HCT116 (cell line): ENCODE data around the gene SERTAD3. TPM values are rescaled to one million over a fixed set of nuclear protein-coding genes. Genes with fewer than 3 reads are reported as not detected.

Experiments used
- ATAC-seq: fragments of 200-7000 bp; cut with Tn5 transposase; 2 replicates; pipeline ENCODE4 v1.9.1; 2020; ENCODE audit warnings: mild to moderate bottlenecking, moderate library complexity
- BruUV-seq: library from RNA; stranded (reverse); fragments of 400-500 nt; replicated peaks from 2 replicates; lab custom pipeline; 2021; lab: Mats Ljungman, UMichigan
- CTCF ChIA-PET: fragments of 300-600 bp; sonication (Branson Sonifier 250); formaldehyde crosslinking; loops from one replicate; lab custom pipeline; 2021; ENCODE audit warnings: antibody characterized with exemption; lab: Charles Lee
- POLR2A ChIA-PET: fragments of 300-600, 350-600 bp; sonication (Branson Sonifier 250); formaldehyde crosslinking; loops from one replicate; lab custom pipeline; 2021; ENCODE audit warnings: antibody characterized with exemption; lab: Charles Lee
- RAD21 ChIA-PET, 2 experiments: fragments of 300-600 bp; sonication (Branson Sonifier 250); formaldehyde crosslinking; loops; one replicate each; lab custom pipeline; 2023; ENCODE audit warnings: low total read pairs in 2 of 2; ENCODE audit not compliant: uncharacterized antibody in 2 of 2, unreplicated experiment in 2 of 2, low non-redundant PET in 1 of 2; lab: Charles Lee
- DNase-seq: peaks from one replicate; pipeline ENCODE4 v3.0.0-alpha.2; 2010; ENCODE audit warnings: low read depth, low spot score
- H2AFZ ChIP-seq: fragments of 200-600 bp; shearing (Covaris generic), sonication (generic); 2 replicates; pipeline ENCODE4 v1.6.1; 2017; ENCODE audit warnings: low read depth, mixed run types, mixed read lengths, antibody characterized with exemption, low read length; ENCODE audit not compliant: poor library complexity, severe bottlenecking
- H3K27ac ChIP-seq: 2 replicates; pipeline ENCODE4 v1.5.1; 2012; ENCODE audit warnings: low read depth, low read length
- H3K27me3 ChIP-seq: fragments of 200-600 bp; sonication (generic); 2 replicates; pipeline ENCODE4 v1.6.1; 2016; ENCODE audit warnings: mixed run types, low read length, mixed read lengths; ENCODE audit not compliant: insufficient read depth
- H3K36me3 ChIP-seq, 2 experiments: fragments of 200-500 bp in 1 of 2; fragments of 200-600 bp in 1 of 2; sonication (Bioruptor generic) in 1 of 2; sonication (generic) in 1 of 2; 2 replicates each; pipeline versions ENCODE4 v1.5.1 to v1.6.1; 2014 to 2016; ENCODE audit warnings: low read length in 2 of 2, inconsistent platforms in 1 of 2, mixed read lengths in 1 of 2, mixed run types in 1 of 2; ENCODE audit not compliant: insufficient read depth in 2 of 2, control insufficient read depth in 1 of 2
- H3K4me1 ChIP-seq, 2 experiments: fragments of 200-600 bp in 1 of 2; sonication (generic) in 1 of 2; 2 replicates each; pipeline versions ENCODE4 v1.5.1 to v1.6.1; 2012 to 2017; ENCODE audit warnings: low read length in 2 of 2, inconsistent platforms in 1 of 2, mild to moderate bottlenecking in 1 of 2, mixed read lengths in 1 of 2, mixed run types in 1 of 2, moderate library complexity in 1 of 2; ENCODE audit not compliant: insufficient read depth in 2 of 2, control insufficient read depth in 1 of 2
- H3K4me2 ChIP-seq: fragments of 200-600 bp; sonication (generic); 2 replicates; pipeline ENCODE4 v1.6.1; 2017; ENCODE audit warnings: mixed run types, low read length, mixed read lengths
- H3K4me3 ChIP-seq, 2 experiments: fragments of 200-600 bp in 1 of 2; sonication (generic) in 1 of 2; replicated peaks in 1 of 2; 2 replicates each; pipeline ENCODE4 v1.5.1; 2011 to 2016; ENCODE audit warnings: low read length in 2 of 2, control low read depth in 1 of 2, low read depth in 1 of 2, mild to moderate bottlenecking in 1 of 2, mixed read lengths in 1 of 2, mixed run types in 1 of 2
- H3K79me2 ChIP-seq: fragments of 200-600 bp; sonication (generic); 2 replicates; pipeline ENCODE4 v1.6.1; 2017; ENCODE audit warnings: mild to moderate bottlenecking, mixed run types, low read length, moderate library complexity, mixed read lengths; ENCODE audit not compliant: insufficient read depth
- H3K9ac ChIP-seq: fragments of 200-600 bp; sonication (generic); 2 replicates; pipeline ENCODE4 v1.6.1; 2016; ENCODE audit warnings: low read length, mixed read lengths
- H3K9me2 ChIP-seq: fragments of 200-600 bp; sonication (generic), shearing (Covaris generic); 2 replicates; pipeline ENCODE4 v1.6.1; 2017; ENCODE audit warnings: mixed run types, mild to moderate bottlenecking, moderate library complexity; ENCODE audit not compliant: insufficient read depth
- H3K9me3 ChIP-seq, 2 experiments: fragments of 200-500 bp in 1 of 2; fragments of 200-600 bp in 1 of 2; sonication (Bioruptor generic) in 1 of 2; sonication (generic) in 1 of 2; 2 replicates each; pipeline ENCODE4 v1.6.1; 2014 to 2017; ENCODE audit warnings: low read length in 2 of 2, mixed read lengths in 2 of 2, inconsistent platforms in 1 of 2, low read depth in 1 of 2, mild to moderate bottlenecking in 1 of 2, mixed run types in 1 of 2, moderate library complexity in 1 of 2; ENCODE audit not compliant: control insufficient read depth in 1 of 2, insufficient read depth in 1 of 2
- H4K20me1 ChIP-seq: fragments of 200-600 bp; sonication (generic), shearing (Covaris generic); 2 replicates; pipeline ENCODE4 v1.6.1; 2017; ENCODE audit warnings: mixed run types, mild to moderate bottlenecking, moderate library complexity; ENCODE audit not compliant: insufficient read depth
- ATF3 ChIP-seq: IDR thresholded peaks from 2 replicates; pipeline ENCODE4 v1.6.1; 2012
- CBX3 ChIP-seq: IDR thresholded peaks from 2 replicates; pipeline ENCODE4 v1.6.1; 2012; ENCODE audit warnings: low read depth
- CTCF ChIP-seq, 3 experiments: fragments of 200-600 bp in 1 of 3; sonication (generic) in 1 of 3; IDR thresholded peaks in 2 of 3; conservative IDR thresholded peaks in 1 of 3; 2 replicates each; pipeline ENCODE4 v1.5.1; 2012 to 2017; ENCODE audit warnings: low read depth in 2 of 3, low read length in 2 of 3, antibody characterized with exemption in 1 of 3, borderline replicate concordance in 1 of 3, control low read depth in 1 of 3, mild to moderate bottlenecking in 1 of 3, mixed read lengths in 1 of 3, mixed run types in 1 of 3, moderate library complexity in 1 of 3; ENCODE audit not compliant: insufficient read depth in 1 of 3
- EGR1 ChIP-seq: IDR thresholded peaks from 2 replicates; pipeline ENCODE4 v1.6.1; 2012; ENCODE audit warnings: low read depth
- ELF1 ChIP-seq: IDR thresholded peaks from 2 replicates; pipeline ENCODE4 v1.6.1; 2012; ENCODE audit warnings: low read depth, borderline replicate concordance
- EZH2phosphoT487 ChIP-seq: fragments of 200-600 bp; IDR thresholded peaks from 2 replicates; pipeline ENCODE4 v1.6.1; 2018; ENCODE audit warnings: antibody characterized with exemption, borderline replicate concordance
- JUND ChIP-seq: IDR thresholded peaks from 2 replicates; pipeline ENCODE4 v1.6.1; 2012
- MAX ChIP-seq: IDR thresholded peaks from 2 replicates; pipeline ENCODE4 v1.6.1; 2012
- POLR2A ChIP-seq: IDR thresholded peaks from 2 replicates; pipeline ENCODE4 v1.7.0; 2011; ENCODE audit warnings: borderline replicate concordance; ENCODE audit not compliant: insufficient read depth, insufficient read length; ENCODE audit errors: extremely low read depth
- POLR2AphosphoS5 ChIP-seq: IDR thresholded peaks from 2 replicates; pipeline ENCODE4 v1.6.1; 2011; ENCODE audit warnings: mild to moderate bottlenecking, low read depth, low read length, moderate library complexity
- RAD21 ChIP-seq: IDR thresholded peaks from 2 replicates; pipeline ENCODE4 v1.6.1; 2012; ENCODE audit warnings: low read depth, mild to moderate bottlenecking
- SIN3A ChIP-seq: IDR thresholded peaks from 2 replicates; pipeline ENCODE4 v1.6.1; 2012; ENCODE audit warnings: low read depth
- SRF ChIP-seq: IDR thresholded peaks from 2 replicates; pipeline ENCODE4 v1.6.1; 2012; ENCODE audit warnings: low read depth
- ZNF274 ChIP-seq: fragments of 200-500 bp; sonication (Bioruptor generic); IDR thresholded peaks from 2 replicates; pipeline ENCODE4 v1.6.1; 2014; ENCODE audit warnings: mild to moderate bottlenecking, low read depth, low read length, inconsistent platforms
- intact Hi-C: fragments of 100-400 bp; cut with micrococcal nuclease; formaldehyde crosslinking; loops from 2 replicates; pipeline ENCODE4 v1.10.0; 2022
- total RNA-seq: library from RNA; stranded (reverse); gene quantifications from one replicate; pipeline ENCODE4 v1.2.1, GENCODE V29; 2021; ENCODE audit not compliant: unreplicated experiment

The SERTAD3 gene
- total RNA-seq, 1 experiment from 2014 or later, result 32.4 TPM

DNA sequence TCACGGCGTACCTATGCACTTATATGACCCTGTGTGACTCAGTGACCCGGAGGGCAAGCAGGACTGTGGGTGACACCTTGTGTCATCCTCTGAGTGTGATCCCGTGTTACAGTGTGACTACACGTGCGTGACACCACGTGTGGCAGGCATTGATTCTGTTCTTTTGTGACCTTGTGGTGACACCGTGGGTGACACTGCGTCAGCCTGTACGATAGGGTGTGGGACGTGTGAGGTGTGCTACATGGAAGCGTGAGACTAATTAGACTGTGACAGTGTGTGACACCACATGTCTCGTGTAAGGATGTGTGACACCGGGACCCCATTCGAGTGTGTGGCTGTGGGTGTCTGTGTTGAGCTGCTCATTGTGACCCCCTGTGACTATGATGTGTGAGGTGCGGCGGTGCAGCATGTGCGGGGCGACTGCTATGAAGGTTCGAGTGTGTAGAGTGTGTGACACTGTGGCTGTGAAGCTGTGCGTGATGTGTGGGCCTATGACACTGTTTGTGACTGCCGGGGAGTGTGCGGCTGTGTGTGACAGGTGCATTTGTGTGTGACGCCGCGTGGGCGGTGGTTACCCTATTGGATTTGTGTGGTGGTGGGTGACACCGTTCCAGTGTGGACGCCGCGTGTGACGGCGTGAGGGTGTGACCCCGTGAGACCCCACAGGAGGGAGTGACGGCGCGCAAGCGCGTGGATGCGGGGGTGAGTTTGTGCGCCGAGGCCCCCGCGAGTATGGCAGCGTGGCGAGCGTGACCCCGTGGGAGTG lies 22.3 kb upstream of the SERTAD3 start:
- Histone ChIP-seq H3K4me3 (peak overlapping the region; percentile 42 to 95), H3K79me2 (peaks cover 14% of the 10 kb centered on the region; the same call in 1 of the 2 replicates), H2AFZ (no peak overlapping the region), H3K27me3 (no peaks in the 10 kb centered on the region), H3K9me3 (no peaks in the 10 kb centered on the region), H3K9ac (peak overlapping the region; percentile 94), H3K4me1 (peaks cover 13 to 34% of the 10 kb centered on the region in 2 experiments), H3K27ac (peak overlapping the region; percentile 50; the same call in 1 of the 2 replicates), H3K36me3 (no peaks in the 10 kb centered on the region), H3K9me2 (no peaks in the 10 kb centered on the region), H3K4me2 (peak overlapping the region; percentile 94), H4K20me1 (no peaks in the 10 kb centered on the region)
- ATAC-seq (no peak), DNase-seq (no peak)
- ChIA-PET POLR2A (interaction anchor here (0.7 to 4.0 kb wide), 12 partner anchors 8 to 137 kb away, joined by 3 to 24 read pairs (median 4); partner anchors contain the start of genes C19orf47, PLD3, SERTAD1 and SERTAD3), CTCF (interaction anchor here (0.8 to 3.3 kb wide), 9 partner anchors 8 to 161 kb away, joined by 3 to 21 read pairs (median 4); partner anchors contain the start of gene SERTAD1), RAD21 (interaction anchor here in 1 of 2 experiments (0.6 to 0.9 kb wide), 4 partner anchors 21 to 161 kb away, joined by 3 read pairs; no protein-coding TSS in a partner anchor)
- intact Hi-C loops, result no loop called here
- no TSS peak for BruUV-seq
- TF ChIP-seq EGR1 (0 out of 2 replicates have a peak, but pooled peaks have one; percentile 9), MAX (peak; percentile 34; the same call in 1 of the 2 replicates), SIN3A (no peak), ELF1 (no peak)

GRCh38 chr19:40465557-40466218 lies 21.6 kb upstream of the SERTAD3 start, which contains the start of gene BLVRB:
BLVRB (minus strand) TSS chr19:40465745; CDS start chr19:40465688, 57 bp downstream.
- H3K27me3 ChIP-seq, result no peaks in the 10 kb centered on the region
- H3K4me1 ChIP-seq, result peaks cover 13 to 34% of the 10 kb centered on the region in 2 experiments
- peak within 1 kb of the TSS; percentile 89 for H3K27ac ChIP-seq
- H3K36me3 ChIP-seq, result no peaks in the 10 kb centered on the region
- no TSS peak for BruUV-seq
- CTCF ChIA-PET, result interaction anchor here (0.8 to 3.3 kb wide), 10 partner anchors 8 to 160 kb away, joined by 3 to 21 read pairs (median 4); partner anchors contain the start of gene SERTAD1
- ATAC-seq (peak; percentile 88), DNase-seq (peak; percentile 98)
- peak within 1 kb of the TSS; percentile 94 for H3K9ac ChIP-seq
- H4K20me1 ChIP-seq, result no peaks in the 10 kb centered on the region
- POLR2A ChIA-PET, result interaction anchor here (0.7 to 4.0 kb wide), 13 partner anchors 9 to 137 kb away, joined by 3 to 24 read pairs (median 5); partner anchors contain the start of genes C19orf47, PLD3, SERTAD1 and SERTAD3
- H3K4me3 ChIP-seq, result peak within 1 kb of the TSS; percentile 93 to 95
- no peaks in the 10 kb centered on the region for H3K9me2 ChIP-seq
- H2AFZ ChIP-seq, result no peak within 1 kb of the TSS
- RAD21 ChIA-PET, result interaction anchor here in 1 of 2 experiments (0.6 to 0.9 kb wide), 4 partner anchors 22 to 160 kb away, joined by 3 read pairs; no protein-coding TSS in a partner anchor
- H3K4me2 ChIP-seq, result peak within 1 kb of the TSS; percentile 94
- H3K79me2 ChIP-seq, result peaks cover 18% of the 10 kb centered on the region; the same call in 1 of the 2 replicates
- intact Hi-C loops, result loop anchor here (2.0 kb wide), 1 partner anchor 137 kb away; no protein-coding TSS in a partner anchor
- H3K9me3 ChIP-seq, result no peaks in the 10 kb centered on the region
- no peak for TF ChIP-seq CTCF (IDR thresholded peaks at IDR 0.05 in 2 of 3, conservative IDR thresholded peaks at IDR 0.05 in 1 of 3; ENCODE audit: borderline replicate concordance in 1 of 3, insufficient read depth in 1 of 3, low read depth in 2 of 3, low read length in 2 of 3)
- no peak for TF ChIP-seq POLR2A
- no peak for TF ChIP-seq ZNF274
- no peak for TF ChIP-seq ATF3
- TF ChIP-seq JUND, result no peak
- TF ChIP-seq EGR1, result peak; percentile 70
- TF ChIP-seq SIN3A, result peak; percentile 18; the same call in 1 of the 2 replicates
- TF ChIP-seq POLR2AphosphoS5, result peak; percentile 89
- TF ChIP-seq SRF, result no peak
- TF ChIP-seq RAD21, result no peak
- TF ChIP-seq CBX3, result no peak
- TF ChIP-seq MAX, result peak; percentile 29; the same call in 1 of the 2 replicates
- TF ChIP-seq EZH2phosphoT487, result no peak
